D721Med (cell line): Measurements from ENCODE around the gene ELF1.
"Not testable (repeated sequence)": the region's sequence is repeated elsewhere in the genome, so short reads cannot be mapped to it uniquely, and the experiment has no call there.

Experiments
- DNase-seq: peaks from one replicate; pipeline ENCODE4 v3.0.0; 2011; ENCODE audit warnings: low spot score; ENCODE audit not compliant: insufficient read length
- FAIRE-seq: peaks from 2 replicates; lab custom pipeline; 2011; peaks lifted over from hg19 to GRCh38; lab: Jason Lieb, UNC
- CTCF ChIP-seq: IDR thresholded peaks from 2 replicates; pipeline ENCODE4 v1.5.1; 2012; ENCODE audit warnings: mild to moderate bottlenecking, control low read depth; ENCODE audit not compliant: insufficient read depth; ENCODE audit errors: missing control alignments

Gene ELF1

GRCh38 chr13:40895227-40896184 lies 123.6 kb downstream of the ELF1 start:
- no peak for FAIRE-seq
- DNase-seq = no peak
- no peak for TF ChIP-seq CTCF

- FAIRE-seq = not testable (repeated sequence)
Observed at GRCh38 chr13:40893573-40893972, 125.5 kb downstream of the ELF1 start.

GRCh38 chr13:40886017-40886416 lies 133.1 kb downstream of the ELF1 start:
- DNase-seq (no peak), FAIRE-seq (no peak)
- TF ChIP-seq CTCF = no peak

More at GRCh38 chr13:40893573-40893972, 125.5 kb downstream of the ELF1 start:
- DNase-seq = not testable (repeated sequence)

- not testable (repeated sequence) for FAIRE-seq, DNase-seq
Observed at GRCh38 chr13:40884175-40884574, 134.9 kb downstream of the ELF1 start.
